Stimulated activated CD4-positive, alpha-beta T cell treated with anti-CD3 and anti-CD28 coated beads, Interleukin-2, amount 100 ng/mL, for 48 hours (primary cell): ENCODE results near the gene JCAD.

Source experiments
- DNase-seq, 2 donors: peaks; one replicate each; pipeline ENCODE4 v3.0.0-alpha.2; 2020

JCAD gene

GRCh38 chr10:30045961-30046360 is 13.4 kb downstream of the JCAD start:
- DNase-seq = no peak

- DNase-seq = no peak
Measured at GRCh38 chr10:30043476-30044270, 15.7 kb downstream of the JCAD start.

GRCh38 chr10:30042820-30043219 is 16.6 kb downstream of the JCAD start:
- DNase-seq = no peak

GRCh38 chr10:30041196-30042105 is 17.9 kb downstream of the JCAD start:
- DNase-seq = no peak

GRCh38 chr10:30040597-30040996 is 18.8 kb downstream of the JCAD start:
- no peak for DNase-seq

- no peak for DNase-seq
Measured at GRCh38 chr10:30039988-30040387, 19.4 kb downstream of the JCAD start.

DNA sequence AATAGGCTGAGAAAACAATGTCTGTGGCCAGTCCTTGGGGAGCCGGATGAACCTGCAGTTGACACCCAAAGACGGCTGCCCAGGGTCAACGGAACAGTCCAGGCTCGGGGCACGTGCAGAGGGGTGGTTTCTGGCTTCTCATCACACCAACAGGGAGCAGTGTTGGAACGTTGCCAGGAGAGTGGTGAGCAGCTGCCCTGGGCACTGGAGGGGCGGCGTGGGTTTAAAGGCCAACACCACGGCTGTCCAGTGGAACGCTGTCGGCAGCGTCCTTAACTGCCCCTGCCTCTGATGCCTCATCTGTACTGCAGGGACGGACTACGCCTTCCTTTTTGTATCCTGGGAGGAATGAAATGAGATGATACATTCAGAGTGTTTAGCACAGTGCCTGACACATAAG is 19.8 kb downstream of the JCAD start:
- no peak for DNase-seq

DNA sequence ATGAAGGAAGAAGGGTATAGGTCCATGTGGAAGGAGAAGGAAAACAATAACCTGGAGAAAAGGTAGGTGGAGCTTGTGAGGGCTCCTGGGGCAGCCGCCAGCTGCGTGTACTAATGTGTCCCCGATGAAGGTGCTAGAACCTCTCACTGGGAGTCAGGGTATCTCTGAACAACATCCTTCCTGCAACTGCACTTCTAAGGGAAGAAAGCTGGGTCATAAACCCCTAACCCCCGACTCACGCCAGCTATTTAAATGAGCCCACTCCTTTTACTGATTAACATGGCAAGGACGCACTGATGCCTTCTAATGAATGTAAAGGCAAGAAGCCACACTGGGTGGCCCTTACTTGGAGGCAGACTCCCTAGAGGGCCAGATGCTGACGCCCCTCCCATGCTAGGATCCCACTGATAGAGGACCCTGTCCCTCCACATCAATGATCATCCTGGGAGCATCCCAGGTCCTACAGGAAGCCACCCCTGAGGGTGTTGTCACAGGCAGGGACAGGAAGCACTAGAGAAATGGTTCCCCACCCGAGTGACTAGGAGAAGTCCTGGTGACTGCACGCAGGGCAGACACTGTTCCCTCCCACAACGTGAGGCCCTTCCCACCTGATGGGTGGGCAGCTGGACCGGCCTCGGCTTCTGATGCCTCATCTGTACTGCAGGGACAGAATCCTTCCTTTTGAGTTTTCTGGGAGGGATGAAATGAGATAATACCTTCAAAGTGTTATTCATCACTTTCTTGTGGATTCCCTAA is 20.4 kb downstream of the JCAD start:
- no peak for DNase-seq

GRCh38 chr10:30037620-30038336 is 21.6 kb downstream of the JCAD start:
- no peak for DNase-seq

GRCh38 chr10:30036811-30037210 is 22.6 kb downstream of the JCAD start:
- no peak for DNase-seq

DNA sequence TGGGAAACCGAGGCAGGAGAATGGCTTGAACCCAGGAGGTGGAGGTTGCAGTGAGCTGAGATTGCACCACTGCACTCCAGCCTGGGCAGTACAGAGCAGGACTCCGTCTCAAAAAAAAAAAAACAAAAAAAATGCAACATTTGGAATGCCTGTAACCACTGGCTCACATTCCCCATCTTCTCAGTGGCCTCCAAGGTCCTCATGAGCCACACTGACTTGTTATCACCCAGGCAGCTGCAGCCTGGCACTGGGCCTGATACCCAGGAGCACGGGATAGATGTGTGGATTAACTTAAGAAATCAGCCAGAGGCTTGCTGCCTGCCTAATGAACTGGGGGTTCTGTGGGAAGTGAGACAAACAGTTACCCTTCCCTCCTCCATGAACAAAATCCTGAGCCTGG is 23.0 kb downstream of the JCAD start:
- DNase-seq = no peak

DNA sequence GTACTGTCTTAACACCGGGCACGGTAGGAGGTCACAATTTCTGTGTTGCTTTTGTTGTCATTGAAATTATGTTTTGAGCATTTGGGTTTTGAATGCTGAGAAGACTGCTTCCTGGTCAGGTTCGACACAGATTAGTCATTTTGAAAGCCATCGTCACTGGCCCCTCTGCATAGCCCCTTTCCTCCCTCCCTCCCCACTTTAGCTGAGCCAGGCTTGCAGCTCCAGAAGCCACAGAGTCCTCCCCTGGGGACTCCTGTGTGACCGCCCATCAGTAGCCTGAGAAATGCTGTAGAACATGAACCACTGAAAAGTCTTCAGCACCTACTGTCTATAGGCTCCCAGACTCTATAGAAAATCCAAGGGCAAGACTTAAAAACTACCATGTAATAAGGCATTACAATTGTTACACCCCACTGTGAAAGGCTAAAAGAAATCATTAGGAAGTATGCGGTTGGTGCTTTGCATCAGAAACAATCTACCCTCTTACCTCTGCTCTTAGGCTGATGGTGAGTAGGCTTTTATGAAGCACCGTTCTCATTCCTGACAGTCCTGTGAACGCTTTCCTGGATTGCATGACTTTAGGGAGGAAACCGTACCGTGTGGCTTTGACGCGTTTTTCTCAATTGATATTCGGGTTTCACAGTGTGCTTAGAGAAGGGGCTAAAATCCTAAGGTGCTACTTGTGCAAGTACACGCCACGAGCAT is 24.8 kb downstream of the JCAD start:
- DNase-seq = no peak

DNA sequence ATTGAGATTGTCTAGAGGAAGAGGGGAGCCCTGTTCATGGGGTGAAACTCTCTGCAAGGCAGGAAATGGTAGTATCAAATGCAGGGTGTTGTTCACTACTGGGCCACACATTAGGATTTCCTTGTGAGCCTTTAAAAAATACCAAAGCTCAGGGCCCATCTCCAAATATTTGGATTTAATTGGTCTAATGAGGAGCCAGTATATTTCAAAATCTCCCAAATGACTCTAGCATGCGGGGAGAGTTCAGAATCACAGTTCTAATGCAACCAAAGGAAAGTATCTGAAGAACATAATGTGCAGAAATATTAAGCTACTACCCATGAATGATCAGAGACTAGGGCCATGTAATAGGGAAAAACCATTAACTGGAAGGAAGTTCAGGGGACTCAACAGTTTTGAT is 27.3 kb downstream of the JCAD start:
- no peak for DNase-seq

- no peak for DNase-seq
Measured at GRCh38 chr10:30029872-30030256, 29.5 kb downstream of the JCAD start.

DNA sequence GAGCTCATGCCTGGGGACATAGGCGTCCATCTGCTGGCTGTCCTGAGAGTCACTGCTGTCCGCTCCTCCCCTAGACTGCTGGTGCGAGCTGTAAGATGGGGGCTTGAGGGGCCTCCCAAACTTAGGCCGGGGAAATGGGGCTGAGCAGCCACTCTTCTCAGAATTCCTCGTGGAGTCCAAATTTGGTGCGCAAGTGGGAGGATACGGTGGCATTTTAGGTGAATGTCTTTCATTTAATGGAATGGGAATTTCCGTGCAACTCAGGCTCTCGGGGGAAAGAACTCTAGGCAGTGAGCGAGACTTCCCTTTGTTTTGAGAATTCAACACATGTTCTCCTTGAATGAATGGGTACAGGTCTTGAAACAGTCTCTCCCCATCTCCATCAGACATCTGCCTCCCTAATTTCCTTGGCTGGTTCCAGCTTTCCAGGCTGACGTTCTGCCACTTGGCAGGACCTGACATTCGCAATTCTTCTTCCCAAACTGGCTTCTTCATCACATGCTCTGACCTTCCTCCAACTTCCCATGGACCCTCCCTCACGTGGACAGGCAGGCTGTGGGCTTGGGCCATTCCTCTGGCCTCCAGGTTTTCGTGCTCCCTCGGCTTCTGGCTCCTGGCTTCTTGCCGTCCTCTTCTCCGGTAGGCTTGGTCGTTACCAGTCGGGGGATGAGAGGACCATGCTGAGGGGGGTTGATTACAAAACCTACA is 30.1 kb downstream of the JCAD start:
- no peak for DNase-seq

DNA sequence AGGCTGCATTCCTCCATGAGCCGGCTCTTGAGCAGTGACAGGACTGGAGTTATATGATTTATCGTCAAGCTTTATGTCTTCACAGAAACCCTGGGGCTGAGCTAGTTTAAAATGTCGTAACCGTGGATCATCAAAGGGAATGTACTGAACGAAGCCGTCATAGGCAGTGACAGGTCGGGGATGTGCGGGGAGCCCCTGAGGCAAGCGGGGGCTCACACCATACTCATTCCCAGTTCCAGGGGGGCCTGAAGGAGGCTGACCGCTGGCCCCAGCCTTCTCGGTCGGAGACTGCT is 30.7 kb downstream of the JCAD start:
- DNase-seq = no peak

- peak in 1 of 2 donors; percentile 16 for DNase-seq
Measured at GRCh38 chr10:30028006-30028737, 31.2 kb downstream of the JCAD start.

GRCh38 chr10:30027057-30028005 is 32.1 kb downstream of the JCAD start:
- DNase-seq = peak; percentile 65 to 69

- no peak for DNase-seq
Measured at GRCh38 chr10:30026578-30026977, 32.8 kb downstream of the JCAD start.

DNA sequence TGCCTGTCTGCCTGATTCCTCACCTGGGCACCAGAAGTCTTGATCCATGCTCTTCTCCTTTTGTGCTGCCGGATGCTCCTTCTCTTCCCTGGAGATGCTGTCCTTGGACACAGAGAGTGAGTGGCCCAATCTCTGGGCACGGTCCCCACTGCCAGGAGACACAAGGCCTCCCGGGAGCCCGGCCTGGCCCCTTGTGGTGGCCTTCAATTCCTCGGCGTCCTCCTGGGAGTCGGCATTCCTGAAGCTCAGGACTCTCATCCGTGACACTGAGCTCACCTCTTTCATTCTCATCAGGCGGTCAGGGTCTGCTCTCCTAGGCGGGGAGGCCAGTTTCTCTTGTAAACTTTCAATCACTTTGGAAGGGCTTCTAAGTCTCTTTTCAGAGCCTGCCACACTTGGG is 33.3 kb downstream of the JCAD start:
- no peak for DNase-seq
